Measurements from ENCODE around the gene PROKR2.

PROKR2 gene

GRCh38 chr20:5316188-5317158 lies at the start of gene PROKR2:
Gene PROKR2 (minus strand): TSS chr20:5316954. CDS start chr20:5314369, 2,585 bp downstream.
- DNase-seq (ENCODE audit: low read depth in 4 of 4, low spot score in 1 of 4) = peak in 1 of 4 experiments; percentile 6

GRCh38 chr20:5364997-5365597 lies 48.3 kb upstream of the PROKR2 start:
- DNase-seq (ENCODE audit: low read depth in 4 of 4, low spot score in 1 of 4) = no peak

- no peak for DNase-seq (ENCODE audit: low read depth in 4 of 4, low spot score in 1 of 4)
Measured at GRCh38 chr20:5364136-5364821, 47.5 kb upstream of the PROKR2 start.

- no peak for DNase-seq (ENCODE audit: low read depth in 4 of 4, low spot score in 1 of 4)
Measured at GRCh38 chr20:5362771-5363170, 46.0 kb upstream of the PROKR2 start.

GRCh38 chr20:5361176-5361575 lies 44.4 kb upstream of the PROKR2 start:
- no peak for DNase-seq (ENCODE audit: low read depth in 4 of 4, low spot score in 1 of 4)

GRCh38 chr20:5357946-5358345 lies 41.2 kb upstream of the PROKR2 start:
- no peak for DNase-seq (ENCODE audit: low read depth in 4 of 4, low spot score in 1 of 4)

GRCh38 chr20:5356941-5357340 lies 40.2 kb upstream of the PROKR2 start:
- DNase-seq (ENCODE audit: low read depth in 4 of 4, low spot score in 1 of 4) = no peak

- DNase-seq (ENCODE audit: low read depth in 4 of 4, low spot score in 1 of 4) = no peak
Measured at GRCh38 chr20:5354901-5355300, 38.1 kb upstream of the PROKR2 start.

- DNase-seq (ENCODE audit: low read depth in 4 of 4, low spot score in 1 of 4) = no peak
Measured at GRCh38 chr20:5353624-5354496, 37.1 kb upstream of the PROKR2 start.

GRCh38 chr20:5349448-5349847 lies 32.7 kb upstream of the PROKR2 start:
- no peak for DNase-seq (ENCODE audit: low read depth in 4 of 4, low spot score in 1 of 4)

- DNase-seq (ENCODE audit: low read depth in 4 of 4, low spot score in 1 of 4) = no peak
Measured at GRCh38 chr20:5342021-5342420, 25.3 kb upstream of the PROKR2 start.

GRCh38 chr20:5331340-5331739 lies 14.6 kb upstream of the PROKR2 start:
- DNase-seq (ENCODE audit: low read depth in 4 of 4, low spot score in 1 of 4) = no peak

GRCh38 chr20:5328268-5328667 lies 11.5 kb upstream of the PROKR2 start:
- no peak for DNase-seq (ENCODE audit: low read depth in 4 of 4, low spot score in 1 of 4)

- DNase-seq (ENCODE audit: low read depth in 4 of 4, low spot score in 1 of 4) = no peak
Measured at GRCh38 chr20:5327356-5327755, 10.6 kb upstream of the PROKR2 start.

GRCh38 chr20:5315807-5316187 lies 957 bp downstream of the PROKR2 start:
- DNase-seq (ENCODE audit: low read depth in 4 of 4, low spot score in 1 of 4) = no peak

GRCh38 chr20:5313916-5314315 lies 2.8 kb downstream of the PROKR2 start:
- no peak for DNase-seq (ENCODE audit: low read depth in 4 of 4, low spot score in 1 of 4)

- no peak for DNase-seq (ENCODE audit: low read depth in 4 of 4, low spot score in 1 of 4)
Measured at GRCh38 chr20:5312518-5312917, 4.2 kb downstream of the PROKR2 start.

GRCh38 chr20:5309971-5310370 lies 6.8 kb downstream of the PROKR2 start:
- no peak for DNase-seq (ENCODE audit: low read depth in 4 of 4, low spot score in 1 of 4)

- DNase-seq (ENCODE audit: low read depth in 4 of 4, low spot score in 1 of 4) = no peak
Measured at GRCh38 chr20:5298811-5299210, 17.9 kb downstream of the PROKR2 start.

- no peak for DNase-seq (ENCODE audit: low read depth in 4 of 4, low spot score in 1 of 4)
Measured at GRCh38 chr20:5297280-5298004, 19.3 kb downstream of the PROKR2 start.

All from stimulated activated CD4-positive, alpha-beta T cell treated with anti-CD3 and anti-CD28 coated beads, Interleukin-1b, Interleukin-23, amount 100 ng/mL, for 24 hours (primary cell).